ENCODE results near the gene ATP9B.

- TF ChIP-seq POLR2A (IDR thresholded peaks at IDR 0.05) (no peak), POLR2AphosphoS5 (IDR thresholded peaks at IDR 0.05; ENCODE audit: insufficient read depth in 1 of 2, low read depth in 1 of 2) (no peak)
These were observed 275.0 kb downstream of the ATP9B start for GRCh38 chr18:79344208-79344581.

Measured in vagina (tissue), 2 donors.